HEK293 (cell line): Measurements from ENCODE around the gene ITIH5.

Experiments
- FEZF1 ChIP-seq: fragments of 450-650 bp; formaldehyde crosslinking; IDR thresholded peaks from 2 replicates; pipeline ENCODE4 v1.5.1; 2016; ENCODE audit warnings: missing biosample characterization, missing genetic modification characterization
- PBX3 ChIP-seq: sonication (generic); formaldehyde crosslinking; IDR thresholded peaks from 2 replicates; pipeline ENCODE4 v1.8.1; 2022; ENCODE audit warnings: mild to moderate bottlenecking, moderate library complexity, missing genetic modification reagents
- ZBTB17 ChIP-seq: fragments of 450-650 bp; formaldehyde crosslinking; IDR thresholded peaks from 2 replicates; pipeline ENCODE4 v1.5.1; 2016; ENCODE audit warnings: missing biosample characterization, missing genetic modification characterization
- ZNF324 ChIP-seq: fragments of 450-650 bp; formaldehyde crosslinking; IDR thresholded peaks from 2 replicates; pipeline ENCODE4 v1.5.1; 2016; ENCODE audit warnings: missing biosample characterization, missing genetic modification characterization
- ZNF600 ChIP-seq: fragments of 450-650 bp; formaldehyde crosslinking; IDR thresholded peaks from 2 replicates; pipeline ENCODE4 v1.5.1; 2016; ENCODE audit warnings: missing biosample characterization, missing genetic modification characterization
- ZNF660 ChIP-seq: fragments of 450-650 bp; IDR thresholded peaks from 2 replicates; pipeline ENCODE4 v1.5.1; 2018; ENCODE audit warnings: missing biosample characterization, mild to moderate bottlenecking, missing genetic modification characterization
- ZNF670 ChIP-seq: fragments of 450-650 bp; formaldehyde crosslinking; IDR thresholded peaks from 2 replicates; pipeline ENCODE4 v1.5.1; 2016; ENCODE audit warnings: missing biosample characterization, missing genetic modification characterization, low read depth

GRCh38 chr10:7513936-7514335, 152.8 kb downstream of the ITIH5 start:
- TF ChIP-seq FEZF1 (tag by site-specific recombination) (no peak), PBX3 (no peak), ZNF600 (tag by site-specific recombination) (no peak), ZNF324 (no peak), ZNF660 (tag by site-specific recombination) (no peak), ZBTB17 (tag by site-specific recombination) (peak; percentile 45), ZNF670 (tag by site-specific recombination) (no peak)
